ENCODE results near the gene RASGRP3. TPM values are rescaled to one million over a fixed set of nuclear protein-coding genes. Genes with fewer than 3 reads are reported as not detected.

RASGRP3 gene
- polyA plus RNA-seq, 1 donor, result 29.9 TPM

Other genes with a start within 250 kb of the RASGRP3 start
- 38.0 TPM for gene FAM98A, start 122.7 kb downstream of the RASGRP3 start, polyA plus RNA-seq (ENCODE audit: insufficient read length)